ENCODE data around the gene F5.

DNA sequence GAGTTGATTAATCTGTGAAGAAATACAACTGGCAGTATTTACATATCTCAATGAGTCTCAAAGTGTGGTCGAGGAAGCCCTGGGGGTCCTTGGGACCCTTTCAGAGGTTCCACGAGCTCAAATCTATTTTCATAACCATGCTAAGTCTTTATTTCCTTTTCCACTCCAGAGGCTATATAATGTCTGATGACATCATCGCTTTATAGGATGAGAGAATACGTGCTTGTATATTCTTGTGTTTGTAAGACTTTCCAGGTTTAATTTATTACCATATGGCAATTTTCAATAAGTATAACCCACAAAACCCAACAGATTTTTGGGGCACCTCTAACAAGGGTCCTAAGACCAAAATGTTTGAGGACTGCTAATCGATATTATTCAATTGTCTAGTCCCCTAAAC is 99.1 kb downstream of the F5 start:
- TF ChIP-seq, protein P1, sequence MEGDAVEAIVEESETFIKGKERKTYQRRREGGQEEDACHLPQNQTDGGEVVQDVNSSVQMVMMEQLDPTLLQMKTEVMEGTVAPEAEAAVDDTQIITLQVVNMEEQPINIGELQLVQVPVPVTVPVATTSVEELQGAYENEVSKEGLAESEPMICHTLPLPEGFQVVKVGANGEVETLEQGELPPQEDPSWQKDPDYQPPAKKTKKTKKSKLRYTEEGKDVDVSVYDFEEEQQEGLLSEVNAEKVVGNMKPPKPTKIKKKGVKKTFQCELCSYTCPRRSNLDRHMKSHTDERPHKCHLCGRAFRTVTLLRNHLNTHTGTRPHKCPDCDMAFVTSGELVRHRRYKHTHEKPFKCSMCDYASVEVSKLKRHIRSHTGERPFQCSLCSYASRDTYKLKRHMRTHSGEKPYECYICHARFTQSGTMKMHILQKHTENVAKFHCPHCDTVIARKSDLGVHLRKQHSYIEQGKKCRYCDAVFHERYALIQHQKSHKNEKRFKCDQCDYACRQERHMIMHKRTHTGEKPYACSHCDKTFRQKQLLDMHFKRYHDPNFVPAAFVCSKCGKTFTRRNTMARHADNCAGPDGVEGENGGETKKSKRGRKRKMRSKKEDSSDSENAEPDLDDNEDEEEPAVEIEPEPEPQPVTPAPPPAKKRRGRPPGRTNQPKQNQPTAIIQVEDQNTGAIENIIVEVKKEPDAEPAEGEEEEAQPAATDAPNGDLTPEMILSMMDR (IDR thresholded peaks at IDR 0.05) = no peak
- no peak for TF ChIP-seq POLR2A (IDR thresholded peaks at IDR 0.05)
